BLaER1 treated with 17β-estradiol and CSF1 and Interleukin-3, amounts not matched to agents 10 nM and 100 nM (cell line): ENCODE measurements around the gene SLC10A3.

Experiments used
- H3K27ac ChIP-seq, 11 experiments: shearing (Covaris generic); formaldehyde crosslinking; 2 replicates each; pipeline ENCODE4 v1.8.1; 2022
- H3K27me3 ChIP-seq, 11 experiments: shearing (Covaris generic); formaldehyde crosslinking; 2 replicates each; pipeline ENCODE4 v1.8.1; 2022
- H3K36me3 ChIP-seq, 11 experiments: shearing (Covaris generic); formaldehyde crosslinking; 2 replicates each; pipeline ENCODE4 v1.8.1; 2022
- H3K4me1 ChIP-seq, 10 experiments: shearing (Covaris generic); formaldehyde crosslinking; 2 replicates each; pipeline ENCODE4 v1.8.1; 2022
- H3K4me2 ChIP-seq, 11 experiments: shearing (Covaris generic); formaldehyde crosslinking; 2 replicates each; pipeline ENCODE4 v1.8.1; 2022
- H3K4me3 ChIP-seq, 10 experiments: shearing (Covaris generic); formaldehyde crosslinking; 2 replicates each; pipeline ENCODE4 v1.8.1; 2022
- H3K9ac ChIP-seq, 11 experiments: shearing (Covaris generic); formaldehyde crosslinking; 2 replicates each; pipeline ENCODE4 v1.8.1; 2022
- H3K9me3 ChIP-seq, 11 experiments: shearing (Covaris generic); formaldehyde crosslinking; replicated peaks in 1 of 11; 2 replicates each; pipeline ENCODE4 v1.8.1; 2022
- H4K20me1 ChIP-seq, 11 experiments: shearing (Covaris generic); formaldehyde crosslinking; 2 replicates each; pipeline ENCODE4 v1.8.1; 2022
- Cebpa-rat ChIP-seq, 11 experiments: shearing (Covaris generic); IDR thresholded peaks; 2 replicates each; pipeline ENCODE4 v1.8.1; 2022

SLC10A3 gene

DNA sequence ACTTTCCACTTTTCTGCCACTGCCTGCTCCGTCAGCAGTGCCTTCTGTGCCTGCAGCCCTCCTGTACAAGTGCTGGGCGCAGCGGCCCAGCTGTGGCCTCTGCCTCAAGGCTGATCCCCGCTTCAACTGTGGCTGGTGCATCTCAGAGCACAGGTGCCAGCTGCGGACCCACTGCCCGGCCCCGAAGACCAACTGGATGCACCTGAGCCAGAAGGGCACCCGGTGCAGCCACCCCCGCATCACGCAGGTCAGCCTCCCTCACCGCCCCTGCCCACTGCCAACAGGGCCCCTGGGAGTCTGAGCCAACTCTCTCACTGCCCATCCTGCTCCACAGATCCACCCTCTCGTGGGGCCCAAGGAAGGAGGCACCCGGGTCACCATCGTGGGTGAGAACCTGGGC lies 24.8 kb downstream of the SLC10A3 start:
- no peak overlapping the region for H3K27ac ChIP-seq
- peaks cover 0 to 53% (median 31%) of the 10 kb centered on the region in 11 experiments; a peak in 10 of 22 replicates for H3K9me3 ChIP-seq
- H3K9ac ChIP-seq, result no peak overlapping the region
- H4K20me1 ChIP-seq, result peaks cover 21 to 94% (median 60%) of the 10 kb centered on the region in 11 experiments; a peak in 21 of 22 replicates
- H3K36me3 ChIP-seq, result peaks cover 48 to 95% (median 90%) of the 10 kb centered on the region in 11 experiments
- TF ChIP-seq Cebpa-rat (IDR thresholded peaks at IDR 0.05), result no peak
- no peak overlapping the region for H3K4me2 ChIP-seq
- peaks cover 0 to 23% (median 0%) of the 10 kb centered on the region in 11 experiments; a peak in 5 of 22 replicates for H3K27me3 ChIP-seq
- H3K4me1 ChIP-seq, result peaks cover 0 to 14% (median under 1%) of the 10 kb centered on the region in 10 experiments; a peak in 6 of 20 replicates
- no peak overlapping the region for H3K4me3 ChIP-seq

DNA sequence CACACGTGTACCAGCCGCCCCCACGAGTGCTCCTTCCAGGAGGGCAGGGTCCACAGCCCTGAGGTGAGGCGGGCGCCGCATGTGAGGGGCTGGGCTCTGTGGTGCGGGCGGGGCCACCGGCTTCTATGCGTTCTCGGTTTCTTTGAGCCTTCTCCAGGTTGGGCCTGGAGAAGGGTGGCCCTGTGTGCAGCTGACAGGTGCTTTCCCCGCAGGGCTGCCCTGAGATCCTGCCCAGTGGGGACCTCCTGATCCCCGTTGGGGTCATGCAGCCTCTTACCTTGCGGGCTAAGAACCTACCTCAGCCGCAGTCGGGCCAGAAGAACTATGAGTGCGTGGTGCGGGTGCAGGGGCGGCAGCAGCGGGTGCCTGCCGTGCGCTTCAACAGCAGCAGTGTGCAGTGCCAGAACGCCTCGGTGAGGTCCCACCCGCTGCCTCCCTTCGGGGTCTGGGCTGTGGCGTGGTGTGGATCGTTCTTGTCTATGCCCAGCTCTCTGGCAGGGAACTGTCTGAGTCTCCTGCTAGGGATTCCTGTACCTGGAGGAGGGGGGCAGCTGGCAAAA lies 25.5 kb downstream of the SLC10A3 start:
- H3K4me3 ChIP-seq, result no peak overlapping the region
- peaks cover 6 to 21% (median 8%) of the 10 kb centered on the region in 10 experiments; a peak in 19 of 20 replicates for H3K4me1 ChIP-seq
- H3K36me3 ChIP-seq, result peaks cover 47 to 95% (median 87%) of the 10 kb centered on the region in 11 experiments
- H3K27me3 ChIP-seq, result peaks cover 0 to 23% (median 0%) of the 10 kb centered on the region in 11 experiments; a peak in 5 of 22 replicates
- H3K9me3 ChIP-seq, result peaks cover 0 to 53% (median 31%) of the 10 kb centered on the region in 11 experiments; a peak in 10 of 22 replicates
- no peak overlapping the region for H3K9ac ChIP-seq
- H3K4me2 ChIP-seq, result no peak overlapping the region
- peaks cover 28 to 94% (median 67%) of the 10 kb centered on the region in 11 experiments; a peak in 21 of 22 replicates for H4K20me1 ChIP-seq
- no peak overlapping the region for H3K27ac ChIP-seq
- TF ChIP-seq Cebpa-rat (IDR thresholded peaks at IDR 0.05), result no peak

DNA sequence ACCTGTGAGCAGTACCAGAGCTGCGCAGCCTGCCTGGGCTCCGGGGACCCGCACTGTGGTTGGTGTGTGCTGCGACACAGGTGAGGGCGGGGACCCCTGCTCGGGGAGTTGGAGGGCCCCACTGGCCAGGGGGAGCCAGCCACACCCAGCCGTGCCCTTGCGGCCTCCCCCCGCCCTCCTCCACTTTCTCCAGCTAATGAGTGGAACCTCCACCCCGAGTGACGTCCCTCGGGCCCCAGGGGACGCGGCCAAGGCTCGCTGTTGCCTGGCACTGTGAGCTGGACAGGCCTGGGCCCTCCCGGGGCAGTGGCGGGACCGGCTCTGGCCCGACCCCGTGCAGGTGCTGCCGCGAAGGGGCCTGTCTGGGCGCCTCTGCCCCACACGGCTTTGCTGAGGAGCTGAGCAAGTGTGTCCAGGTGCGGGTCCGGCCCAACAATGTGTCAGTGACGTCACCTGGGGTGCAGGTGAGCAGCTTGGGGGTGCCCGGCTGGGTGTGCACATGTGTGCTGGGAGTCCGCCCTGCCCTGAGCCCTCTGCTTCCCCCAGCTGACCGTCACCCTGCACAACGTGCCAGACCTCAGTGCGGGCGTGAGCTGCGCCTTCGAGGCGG lies 26.7 kb downstream of the SLC10A3 start:
- no peak overlapping the region for H3K9ac ChIP-seq
- H4K20me1 ChIP-seq, result peaks cover 37 to 91% (median 69%) of the 10 kb centered on the region in 11 experiments; a peak in 21 of 22 replicates
- H3K27me3 ChIP-seq, result peaks cover 0 to 23% (median 0%) of the 10 kb centered on the region in 11 experiments; a peak in 5 of 22 replicates
- peaks cover 43 to 83% (median 77%) of the 10 kb centered on the region in 11 experiments for H3K36me3 ChIP-seq
- no peak overlapping the region for H3K27ac ChIP-seq
- TF ChIP-seq Cebpa-rat (IDR thresholded peaks at IDR 0.05), result no peak
- H3K9me3 ChIP-seq, result peaks cover 0 to 51% (median 32%) of the 10 kb centered on the region in 11 experiments; a peak in 13 of 22 replicates
- H3K4me2 ChIP-seq, result no peak overlapping the region
- peaks cover 12 to 22% (median 14%) of the 10 kb centered on the region in 10 experiments; a peak in 19 of 20 replicates for H3K4me1 ChIP-seq
- no peak overlapping the region for H3K4me3 ChIP-seq

DNA sequence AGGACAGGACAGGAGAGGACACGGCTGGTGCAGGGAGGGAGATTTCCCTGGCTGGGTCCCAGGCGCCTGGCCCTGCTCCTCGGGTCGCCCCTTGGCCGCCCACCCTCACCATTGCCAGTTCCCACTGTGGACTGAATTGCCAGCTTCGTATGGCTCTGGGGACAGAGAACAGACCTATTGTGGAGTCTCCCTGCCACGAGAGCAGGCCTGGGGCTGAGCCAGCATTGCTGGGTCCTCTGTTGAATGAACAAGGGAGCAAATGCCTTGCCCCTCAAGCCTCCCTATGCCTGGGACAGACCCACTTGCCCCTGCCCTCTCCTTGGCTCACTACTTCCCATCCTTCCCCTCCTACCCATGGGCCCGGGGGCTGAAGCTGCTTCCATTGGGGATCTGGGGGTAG lies 28.0 kb downstream of the SLC10A3 start:
- Histone ChIP-seq H3K4me2 (no peak overlapping the region), H3K4me1 (peaks cover 12 to 22% (median 14%) of the 10 kb centered on the region in 10 experiments; a peak in 19 of 20 replicates), H3K36me3 (peaks cover 41 to 70% (median 64%) of the 10 kb centered on the region in 11 experiments), H3K4me3 (no peak overlapping the region), H3K9me3 (peaks cover 0 to 49% (median 29%) of the 10 kb centered on the region in 11 experiments; a peak in 13 of 22 replicates), H3K27me3 (peaks cover 0 to 23% (median 0%) of the 10 kb centered on the region in 11 experiments; a peak in 5 of 22 replicates), H4K20me1 (peaks cover 42 to 83% (median 71%) of the 10 kb centered on the region in 11 experiments; a peak in 21 of 22 replicates), H3K27ac (no peak overlapping the region), H3K9ac (no peak overlapping the region; a peak in 1 of 22 replicates)
- TF ChIP-seq Cebpa-rat (IDR thresholded peaks at IDR 0.05), result no peak

DNA sequence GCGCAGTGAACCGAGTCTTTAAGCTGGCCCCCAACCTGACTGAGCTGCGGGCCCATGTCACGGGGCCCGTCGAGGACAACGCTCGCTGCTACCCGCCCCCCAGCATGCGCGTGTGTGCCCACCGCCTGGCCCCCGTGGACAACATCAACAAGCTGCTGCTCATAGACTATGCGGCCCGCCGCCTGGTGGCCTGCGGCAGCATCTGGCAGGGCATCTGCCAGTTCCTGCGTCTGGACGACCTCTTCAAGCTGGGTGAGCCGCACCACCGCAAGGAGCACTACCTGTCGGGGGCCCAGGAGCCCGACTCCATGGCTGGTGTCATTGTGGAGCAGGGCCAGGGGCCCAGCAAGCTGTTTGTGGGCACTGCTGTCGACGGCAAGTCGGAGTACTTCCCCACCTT lies 30.1 kb downstream of the SLC10A3 start:
- H3K4me1 ChIP-seq, result peaks cover 12 to 22% (median 14%) of the 10 kb centered on the region in 10 experiments; a peak in 19 of 20 replicates
- no peak for TF ChIP-seq Cebpa-rat (IDR thresholded peaks at IDR 0.05)
- peak overlapping the region in 6 of 10 experiments; percentile 78 to 87 (median 86); a peak in 10 of 20 replicates for H3K4me3 ChIP-seq
- peaks cover 31 to 52% (median 45%) of the 10 kb centered on the region in 11 experiments for H3K36me3 ChIP-seq
- peak overlapping the region; percentile 56 to 95 (median 76); a peak in 18 of 22 replicates for H3K9ac ChIP-seq
- peaks cover 0 to 28% (median 6%) of the 10 kb centered on the region in 11 experiments; a peak in 8 of 22 replicates for H3K27me3 ChIP-seq
- H4K20me1 ChIP-seq, result peaks cover 42 to 67% (median 59%) of the 10 kb centered on the region in 11 experiments; a peak in 21 of 22 replicates
- H3K4me2 ChIP-seq, result peak overlapping the region; percentile 87 to 94 (median 90)
- H3K27ac ChIP-seq, result 0 out of 22 replicates have a peak overlapping the region, but pooled peaks of 1 of the 11 experiments have one; percentile 11
- peaks cover 0 to 46% (median 24%) of the 10 kb centered on the region in 11 experiments; a peak in 13 of 22 replicates for H3K9me3 ChIP-seq

DNA sequence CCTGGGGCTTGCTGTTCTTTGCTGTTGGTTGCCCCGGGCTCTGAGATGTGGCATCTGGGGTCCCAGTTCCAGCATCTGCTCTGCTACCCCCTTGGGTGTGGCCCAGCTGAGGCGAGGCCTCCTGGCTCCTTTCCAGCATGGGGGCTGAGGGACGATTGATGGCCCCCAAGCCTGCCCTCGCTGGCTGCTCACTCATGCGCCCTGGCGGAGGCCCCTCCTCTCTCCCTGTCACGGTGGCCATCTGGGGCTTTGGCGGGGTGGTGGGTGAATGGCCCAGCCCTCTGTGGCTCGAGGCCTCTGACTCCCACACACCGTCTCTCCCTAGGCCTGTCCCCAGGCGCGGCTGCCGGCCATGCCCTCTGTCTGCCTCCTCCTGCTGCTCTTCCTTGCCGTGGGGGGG lies 30.6 kb downstream of the SLC10A3 start:
- Histone ChIP-seq H3K27ac (peak overlapping the region in 4 of 11 experiments; percentile 11 to 28 (median 22); a peak in 7 of 22 replicates), H3K27me3 (peaks cover 1 to 28% (median 8%) of the 10 kb centered on the region in 11 experiments; a peak in 14 of 22 replicates), H3K36me3 (peaks cover 27 to 47% (median 40%) of the 10 kb centered on the region in 11 experiments), H4K20me1 (peaks cover 41 to 67% (median 54%) of the 10 kb centered on the region in 11 experiments; a peak in 21 of 22 replicates), H3K4me3 (peak overlapping the region; percentile 78 to 87 (median 83); a peak in 19 of 20 replicates), H3K9ac (peak overlapping the region; percentile 56 to 95 (median 76)), H3K9me3 (peaks cover 0 to 48% (median 22%) of the 10 kb centered on the region in 11 experiments; a peak in 13 of 22 replicates), H3K4me2 (peak overlapping the region; percentile 87 to 94 (median 90)), H3K4me1 (peaks cover 12 to 22% (median 14%) of the 10 kb centered on the region in 10 experiments; a peak in 19 of 20 replicates)
- TF ChIP-seq Cebpa-rat (IDR thresholded peaks at IDR 0.05), result no peak

DNA sequence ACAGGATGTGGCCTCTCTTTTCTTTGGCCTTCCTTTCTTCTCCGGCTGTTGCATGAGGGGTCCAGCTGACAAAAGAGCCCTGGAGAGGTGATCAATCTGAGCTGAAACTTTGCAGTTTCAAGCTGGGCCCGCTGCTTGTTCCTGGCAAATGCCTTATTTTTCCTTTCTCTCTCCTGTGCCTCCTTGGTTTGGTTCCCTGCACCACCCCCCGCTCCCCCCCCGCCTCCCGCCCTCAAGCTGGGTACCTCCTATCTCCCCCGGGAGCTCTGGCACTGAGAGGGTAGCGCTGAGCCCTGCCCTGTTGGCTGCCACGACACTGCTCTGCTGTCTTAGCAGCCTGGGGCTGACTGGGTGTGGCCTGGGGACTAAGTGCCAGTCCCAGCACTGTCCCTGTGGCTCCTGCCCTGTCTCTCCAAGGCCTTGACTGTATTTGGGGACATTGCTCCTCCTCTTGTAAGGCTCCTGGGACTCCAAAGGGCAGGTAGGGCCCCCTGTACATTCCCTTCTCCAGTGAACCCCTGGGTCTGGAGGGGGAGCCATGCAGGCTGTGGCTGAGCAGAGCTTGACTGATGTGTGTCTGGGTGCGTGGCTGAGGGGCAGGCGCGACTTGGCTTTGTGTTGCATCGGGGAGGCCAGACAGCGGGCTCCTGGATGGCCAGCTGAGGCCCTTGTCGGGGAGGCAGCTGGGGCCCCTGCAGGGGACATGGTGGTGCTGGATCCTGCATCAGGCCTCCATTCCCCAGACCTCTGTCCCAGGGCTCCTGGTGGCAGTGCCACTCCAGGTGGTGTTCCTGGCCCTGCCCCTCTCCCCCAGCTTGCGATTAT lies 31.3 kb downstream of the SLC10A3 start:
- Histone ChIP-seq H3K27me3 (peaks cover 6 to 31% (median 13%) of the 10 kb centered on the region in 11 experiments; a peak in 15 of 22 replicates), H3K4me2 (peak overlapping the region; percentile 87 to 94 (median 90)), H3K9ac (peak overlapping the region; percentile 86 to 96 (median 92)), H4K20me1 (peaks cover 40 to 62% (median 48%) of the 10 kb centered on the region in 11 experiments; a peak in 21 of 22 replicates), H3K27ac (peak overlapping the region; percentile 85 to 95 (median 91); a peak in 17 of 22 replicates), H3K4me1 (peaks cover 12 to 22% (median 14%) of the 10 kb centered on the region in 10 experiments; a peak in 19 of 20 replicates), H3K36me3 (peaks cover 20 to 40% (median 34%) of the 10 kb centered on the region in 11 experiments; a peak in 21 of 22 replicates), H3K4me3 (peak overlapping the region; percentile 78 to 87 (median 83)), H3K9me3 (peaks cover 0 to 48% (median 15%) of the 10 kb centered on the region in 11 experiments; a peak in 13 of 22 replicates)
- TF ChIP-seq Cebpa-rat (IDR thresholded peaks at IDR 0.05), result no peak
